ENCODE measurements around the gene CAMKK1.
"Not testable (repeated sequence)": the region's sequence is repeated elsewhere in the genome, so short reads cannot be mapped to it uniquely, and the experiment has no call there.

The CAMKK1 gene

DNA sequence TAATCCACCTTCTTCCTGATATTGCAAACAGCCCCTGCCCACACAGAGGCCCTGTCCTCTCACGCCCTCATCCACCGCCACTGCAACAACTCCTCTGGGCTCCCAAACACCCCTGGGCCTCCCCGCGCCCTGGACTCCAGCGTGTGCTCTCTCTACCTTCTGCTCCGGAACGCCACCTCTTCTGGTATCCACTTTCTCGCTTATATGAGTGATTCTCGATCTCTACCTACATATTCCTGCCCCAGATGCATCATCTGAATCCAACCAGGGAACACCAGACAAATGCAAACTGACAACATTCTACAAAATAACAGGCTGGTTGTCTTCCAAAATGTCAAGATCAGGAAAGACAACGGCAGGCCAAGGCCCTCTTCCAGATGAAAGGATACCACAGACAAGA is 19.0 kb downstream of the CAMKK1 start:
- DNase-seq, result no peak

DNA sequence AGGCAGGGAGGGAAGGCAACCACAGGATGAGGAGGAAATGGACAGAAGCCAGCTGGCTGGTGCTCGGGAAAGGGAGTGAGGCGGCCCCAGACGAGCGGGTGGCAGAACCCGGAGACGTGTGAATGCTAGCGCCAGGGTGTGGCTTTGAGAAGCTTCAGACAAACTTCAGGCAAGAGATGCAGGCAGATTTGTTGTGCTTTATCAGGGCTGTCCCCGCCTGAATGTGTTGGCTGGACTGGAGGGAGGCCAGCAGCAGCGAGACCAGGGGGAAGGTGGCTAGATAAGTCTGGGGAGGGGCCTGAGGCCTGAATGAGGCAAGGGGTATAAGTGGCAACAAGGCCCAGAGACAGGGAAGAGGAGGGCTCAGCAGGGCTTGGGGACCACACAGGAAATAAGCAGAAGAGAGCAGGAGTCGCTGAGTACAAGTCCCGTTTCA is 22.0 kb downstream of the CAMKK1 start:
- peak; percentile 68 for DNase-seq

DNA sequence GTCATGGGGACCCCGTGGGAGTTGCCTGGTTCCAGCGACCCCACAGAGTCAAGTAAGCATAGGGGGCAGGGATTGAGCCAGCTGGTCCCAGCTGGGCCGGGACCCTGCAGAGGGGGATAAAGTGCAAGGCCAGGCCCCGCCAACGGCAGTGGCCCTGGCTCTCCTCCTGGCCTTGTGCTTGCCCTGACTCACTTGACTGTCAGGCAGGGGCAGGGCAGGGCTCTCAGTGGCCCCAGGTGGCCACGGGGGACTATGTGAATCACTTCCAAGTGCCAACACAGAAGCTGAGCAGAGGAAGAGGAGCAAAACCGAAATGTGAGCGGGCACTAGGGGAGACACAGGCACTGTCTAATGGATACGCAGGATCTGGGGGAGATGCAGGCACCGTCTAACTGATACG is 25.2 kb downstream of the CAMKK1 start:
- no peak for DNase-seq

DNA sequence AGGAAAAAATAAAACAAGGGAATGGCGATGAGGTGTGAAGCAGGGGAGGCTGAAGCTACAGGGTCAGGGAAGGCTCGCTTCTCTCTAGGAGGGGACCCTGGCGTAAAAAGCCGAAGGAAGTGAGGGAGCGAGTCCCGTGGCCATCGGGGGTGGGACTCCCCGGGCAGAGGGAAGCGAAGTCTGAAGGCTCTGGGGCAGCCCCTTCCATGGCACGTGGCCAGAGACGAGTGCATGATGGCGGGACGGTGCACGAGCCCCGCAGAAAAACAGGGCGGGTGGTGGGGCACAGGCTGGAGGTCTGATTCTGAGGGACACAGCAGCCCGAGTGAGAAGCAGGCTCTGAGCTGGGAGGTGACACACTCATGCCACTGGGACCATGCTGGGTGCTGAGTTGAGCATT is 25.7 kb downstream of the CAMKK1 start:
- no peak for DNase-seq

DNA sequence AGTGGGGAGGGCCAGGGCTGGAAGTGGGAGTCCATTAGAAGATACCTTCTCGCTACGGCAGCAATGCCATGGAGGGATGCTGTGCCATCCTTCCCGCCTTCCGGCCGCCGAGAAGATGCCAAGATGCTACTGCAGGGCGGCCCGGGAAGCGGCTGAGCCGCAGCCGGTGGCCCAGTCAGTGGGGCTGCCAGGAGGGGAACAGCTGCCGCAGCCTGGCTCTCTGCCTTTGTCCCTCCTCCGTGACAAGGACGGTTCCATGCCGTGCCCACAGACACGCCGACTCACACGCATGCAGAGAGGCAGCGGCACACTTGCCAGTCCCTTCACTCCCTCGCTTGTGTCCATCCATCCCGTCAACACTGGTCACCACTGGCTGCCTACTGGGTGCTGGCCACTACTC is 26.6 kb downstream of the CAMKK1 start:
- DNase-seq, result no peak

GRCh38 chr17:3865176-3865575 is 27.7 kb downstream of the CAMKK1 start:
- DNase-seq, result no peak

GRCh38 chr17:3864534-3864933 is 28.3 kb downstream of the CAMKK1 start:
- DNase-seq, result no peak

DNA sequence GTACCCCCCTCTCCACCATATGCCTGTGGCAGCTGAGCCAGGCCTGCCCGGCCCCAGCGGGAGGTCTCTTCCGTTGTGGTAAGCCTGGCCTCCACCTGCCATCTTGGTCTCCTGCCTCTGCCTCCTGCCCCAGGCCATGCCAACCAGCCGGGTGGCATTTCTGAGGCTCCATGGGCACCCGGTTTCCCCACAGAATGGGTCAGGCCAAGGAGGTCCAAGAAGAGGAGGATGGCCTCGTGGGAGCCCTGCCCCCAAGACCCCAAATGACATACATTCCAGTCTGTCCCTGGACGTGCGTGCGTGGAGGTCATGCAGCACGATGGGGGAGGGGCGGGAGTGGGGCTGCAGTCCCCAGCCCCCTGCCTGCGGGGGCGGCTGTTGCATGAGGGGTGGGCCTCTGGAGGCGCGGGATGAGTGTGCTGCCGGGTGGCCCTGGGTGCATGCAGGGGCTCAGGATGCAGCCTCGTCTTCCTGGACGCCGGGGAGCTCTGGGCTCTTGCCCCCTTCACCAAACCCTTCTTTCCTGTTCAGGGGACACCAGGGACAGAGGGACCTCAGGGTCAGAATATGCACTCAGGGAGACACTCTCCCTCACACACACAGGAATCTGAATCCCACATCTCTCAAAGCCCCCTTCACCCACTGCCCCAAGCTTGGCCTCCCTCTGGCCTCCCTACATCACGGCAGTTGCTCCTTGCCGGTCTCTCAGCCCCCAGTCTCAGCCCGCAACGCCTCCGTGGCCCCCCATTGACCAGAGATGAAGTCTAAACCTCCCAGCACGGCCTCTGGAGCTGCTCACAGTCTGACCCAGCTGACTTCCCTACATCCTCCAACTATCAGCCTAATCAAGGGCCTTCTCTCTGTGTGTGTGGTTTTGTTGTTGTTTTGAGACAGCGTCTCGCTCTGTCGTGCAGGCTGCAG is 30.8 kb downstream of the CAMKK1 start:
- DNase-seq, result no peak

GRCh38 chr17:3860939-3861700 is 31.7 kb downstream of the CAMKK1 start:
- DNase-seq, result no peak

- DNase-seq, result no peak
Measured at GRCh38 chr17:3859940-3860339, 32.9 kb downstream of the CAMKK1 start.

GRCh38 chr17:3857261-3858105 is 35.4 kb downstream of the CAMKK1 start:
- no peak for DNase-seq

DNA sequence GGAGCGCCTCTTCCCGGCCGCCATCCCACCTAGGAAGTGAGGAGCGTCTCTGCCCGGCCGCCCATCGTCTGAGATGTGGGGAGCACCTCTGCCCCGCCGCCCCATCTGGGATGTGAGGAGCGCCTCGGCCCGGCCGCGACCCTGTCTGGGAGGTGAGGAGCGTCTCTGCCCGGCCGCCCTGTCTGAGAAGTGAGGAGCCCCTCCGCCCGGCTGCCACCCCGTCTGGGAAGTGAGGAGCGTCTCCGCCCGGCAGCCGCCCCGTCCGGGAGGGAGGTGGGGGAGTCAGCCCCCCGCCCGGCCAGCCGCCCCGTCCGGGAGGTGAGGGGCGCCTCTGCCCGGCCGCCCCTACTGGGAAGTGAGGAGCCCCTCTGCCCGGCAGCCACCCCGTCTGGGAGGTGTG is 38.6 kb downstream of the CAMKK1 start:
- DNase-seq, result not testable (repeated sequence)

DNA sequence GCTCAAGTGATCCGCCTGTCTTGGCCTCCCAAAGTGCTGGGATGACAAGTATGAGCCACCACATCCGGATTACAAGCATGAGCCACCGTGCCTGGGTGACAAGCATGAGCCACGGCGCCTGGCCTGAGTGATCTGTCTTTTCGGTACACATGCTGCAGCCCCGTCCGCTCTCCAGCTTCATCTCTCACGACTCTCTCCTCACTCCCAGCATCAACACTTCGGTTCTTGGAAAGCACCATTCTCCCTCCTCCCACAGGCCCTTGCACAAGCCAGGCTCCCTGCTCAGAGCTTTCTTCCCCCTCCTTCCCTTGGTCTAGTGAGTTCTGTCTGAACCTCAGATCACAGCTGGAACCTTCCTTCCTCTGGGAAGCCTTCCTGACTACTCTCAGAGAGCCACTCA is 40.3 kb downstream of the CAMKK1 start:
- DNase-seq, result no peak

GRCh38 chr17:3851461-3852100 is 41.3 kb downstream of the CAMKK1 start:
- no peak for DNase-seq

- no peak for DNase-seq
Measured at GRCh38 chr17:3848229-3848835, 44.5 kb downstream of the CAMKK1 start.

- no peak for DNase-seq
Measured at GRCh38 chr17:3847165-3847670, 45.6 kb downstream of the CAMKK1 start.

DNA sequence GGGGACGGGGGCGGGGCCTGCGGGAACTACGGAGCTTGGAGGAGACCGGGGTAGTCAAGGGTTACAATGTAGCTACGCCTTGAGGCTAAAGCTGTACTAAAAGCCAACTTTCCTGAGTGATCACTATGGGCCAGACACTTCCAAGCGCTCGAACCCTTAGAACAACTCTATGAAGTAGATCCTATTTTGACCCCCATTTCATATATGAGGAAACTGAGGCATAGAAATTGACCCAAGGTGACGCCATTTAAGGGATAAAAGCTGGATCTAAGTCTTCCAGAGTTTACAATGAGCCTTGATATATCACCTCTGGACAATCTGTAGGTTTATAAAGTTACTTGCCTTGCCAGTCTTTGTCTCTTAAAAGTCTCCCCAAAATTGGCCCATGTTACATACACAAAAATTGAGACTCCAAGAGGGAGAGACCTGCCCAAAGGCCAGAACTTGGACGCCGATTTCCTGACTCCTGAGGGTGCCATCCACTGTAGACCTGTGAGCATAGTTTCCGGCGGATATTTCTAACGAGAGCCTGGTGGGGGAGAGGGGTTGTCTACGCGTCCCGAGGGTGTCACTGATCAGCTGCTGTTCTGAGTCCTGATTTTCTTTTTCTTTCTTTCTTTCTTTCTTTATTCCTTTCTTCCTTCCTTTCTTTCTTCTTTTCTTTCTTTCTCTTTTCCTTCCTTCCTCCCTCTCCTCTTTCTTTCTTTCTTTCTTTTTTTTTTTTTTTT is 46.3 kb downstream of the CAMKK1 start:
- DNase-seq, result no peak

GRCh38 chr17:3845621-3846436 is 47.0 kb downstream of the CAMKK1 start, which contains the start of gene NCBP3:
Gene NCBP3, minus strand, starts transcription at chr17:3846246. Its CDS starts 23 bp downstream, at chr17:3846223.
- DNase-seq, result peak; percentile 91

DNA sequence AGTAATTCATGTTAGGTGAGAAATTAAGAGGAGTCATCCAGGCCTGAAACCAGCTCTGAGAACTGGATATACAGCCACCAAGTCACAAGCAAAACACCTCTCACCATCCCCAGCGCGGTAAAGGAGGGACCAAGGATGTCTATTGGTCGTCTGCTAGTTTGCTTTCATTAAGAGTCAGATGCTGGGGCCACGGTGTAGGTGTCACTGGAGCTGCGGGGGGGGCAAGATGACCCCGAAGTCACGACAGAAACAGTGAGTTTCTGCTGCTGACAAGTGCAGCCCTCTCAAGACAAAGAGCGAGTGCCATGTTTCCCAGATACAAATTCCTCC is 47.6 kb downstream of the CAMKK1 start:
- DNase-seq, result peak; percentile 53

DNA sequence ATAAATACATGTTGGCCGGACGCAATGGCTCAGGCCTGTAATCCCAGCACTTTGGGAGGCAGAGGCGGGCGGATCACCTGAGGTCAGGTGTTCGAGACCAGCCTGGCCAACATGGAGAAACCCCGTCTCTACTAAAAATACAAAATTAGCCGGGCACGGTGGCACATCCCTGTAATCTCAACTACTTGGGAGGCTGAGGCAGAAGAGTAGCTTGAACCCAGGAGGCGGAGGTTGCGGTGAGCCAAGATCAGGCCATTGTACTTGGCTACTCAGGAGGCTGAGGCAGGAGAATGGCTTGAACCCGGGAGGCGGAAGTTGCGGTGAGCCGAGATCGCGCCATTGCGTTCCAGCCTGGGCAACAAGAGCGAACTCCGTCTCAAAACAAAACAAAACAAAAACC is 48.3 kb downstream of the CAMKK1 start:
- not testable (repeated sequence) for DNase-seq
